H9 (cell line): ENCODE data around the gene NUP210L. TPM values are rescaled to one million over a fixed set of nuclear protein-coding genes. Genes with fewer than 3 reads are reported as not detected.

Experiments used
- DNase-seq: peaks from one replicate; pipeline ENCODE4 v3.0.0-alpha.2; 2017
- H2AFZ ChIP-seq: one replicate; pipeline ENCODE4 v1.6.1; 2013; ENCODE audit warnings: mild to moderate bottlenecking, low read length, control low read depth, moderate library complexity
- H2AK5ac ChIP-seq: 2 replicates; pipeline ENCODE4 v1.6.1; 2013; ENCODE audit warnings: low read length, control low read depth, mixed read lengths; ENCODE audit not compliant: insufficient read length
- H2BK120ac ChIP-seq: one replicate; pipeline ENCODE4 v1.6.1; 2013; ENCODE audit warnings: low read depth, mild to moderate bottlenecking, low read length, control low read depth, inconsistent platforms; ENCODE audit not compliant: poor library complexity, severe bottlenecking
- H2BK12ac ChIP-seq: 2 replicates; pipeline ENCODE4 v1.6.1; 2013; ENCODE audit warnings: low read length, control low read depth, mixed read lengths, low read depth; ENCODE audit not compliant: insufficient read length
- H2BK15ac ChIP-seq: 2 replicates; pipeline ENCODE4 v1.6.1; 2013; ENCODE audit warnings: low read depth, low read length, control low read depth
- H2BK20ac ChIP-seq: one replicate; pipeline ENCODE4 v1.6.1; 2013; ENCODE audit warnings: low read depth, mild to moderate bottlenecking, low read length, control low read depth, inconsistent platforms; ENCODE audit not compliant: poor library complexity, severe bottlenecking
- H2BK5ac ChIP-seq: 2 replicates; pipeline ENCODE4 v1.6.1; 2013; ENCODE audit warnings: low read length, control low read depth, mixed read lengths; ENCODE audit not compliant: insufficient read length
- H3K14ac ChIP-seq: 2 replicates; pipeline ENCODE4 v1.6.1; 2013; ENCODE audit warnings: low read length, control low read depth; ENCODE audit not compliant: insufficient read depth
- H3K18ac ChIP-seq: 2 replicates; pipeline ENCODE4 v1.6.1; 2013; ENCODE audit warnings: low read depth, mild to moderate bottlenecking, mixed read lengths, low read length, control low read depth; ENCODE audit not compliant: insufficient read length
- H3K23ac ChIP-seq: 2 replicates; pipeline ENCODE4 v1.6.1; 2013; ENCODE audit warnings: low read length, control low read depth, mixed read lengths, low read depth; ENCODE audit not compliant: insufficient read length
- H3K23me2 ChIP-seq: 2 replicates; pipeline ENCODE4 v1.6.1; 2013; ENCODE audit warnings: low read depth, mild to moderate bottlenecking, mixed read lengths, low read length, control low read depth; ENCODE audit not compliant: insufficient read length, poor library complexity, severe bottlenecking
- H3K27ac ChIP-seq: 2 replicates; pipeline ENCODE4 v1.5.1; 2013; ENCODE audit warnings: low read length, control low read depth, mixed read lengths, low read depth; ENCODE audit not compliant: insufficient read length
- H3K27me3 ChIP-seq: 2 replicates; pipeline ENCODE4 v1.6.1; 2013; ENCODE audit warnings: low read length, control low read depth, inconsistent platforms; ENCODE audit not compliant: insufficient read depth
- H3K4ac ChIP-seq: 2 replicates; pipeline ENCODE4 v1.6.1; 2013; ENCODE audit warnings: low read depth, mild to moderate bottlenecking, control low read depth, inconsistent platforms, low read length, moderate library complexity
- H3K4me1 ChIP-seq: 2 replicates; pipeline ENCODE4 v1.6.1; 2013; ENCODE audit warnings: low read length, control low read depth, inconsistent platforms; ENCODE audit not compliant: insufficient read depth
- H3K4me2 ChIP-seq: 2 replicates; pipeline ENCODE4 v1.6.1; 2013; ENCODE audit warnings: low read length, control low read depth, mixed read lengths; ENCODE audit not compliant: insufficient read length, insufficient read depth
- H3K56ac ChIP-seq: 2 replicates; pipeline ENCODE4 v1.6.1; 2013; ENCODE audit warnings: low read depth, mild to moderate bottlenecking, mixed read lengths, low read length, control low read depth; ENCODE audit not compliant: insufficient read length
- H3K79me1 ChIP-seq: 2 replicates; pipeline ENCODE4 v1.6.1; 2013; ENCODE audit warnings: low read depth, mild to moderate bottlenecking, moderate library complexity, low read length, control low read depth, inconsistent platforms; ENCODE audit not compliant: insufficient read depth, poor library complexity, severe bottlenecking
- H3K79me2 ChIP-seq: 2 replicates; pipeline ENCODE4 v1.6.1; 2013; ENCODE audit warnings: low read length, control low read depth, inconsistent platforms; ENCODE audit not compliant: insufficient read depth
- H3K9ac ChIP-seq: 2 replicates; pipeline ENCODE4 v1.6.1; 2013; ENCODE audit warnings: low read length, control low read depth, mixed read lengths; ENCODE audit not compliant: insufficient read length; ENCODE audit errors: extremely low read depth
- H3K9me3 ChIP-seq: one replicate; pipeline ENCODE4 v1.6.1; 2013; ENCODE audit warnings: low read depth, low read length, inconsistent platforms; ENCODE audit not compliant: control insufficient read depth
- H3T11ph ChIP-seq: one replicate; pipeline ENCODE4 v1.6.1; 2013; ENCODE audit warnings: mild to moderate bottlenecking, low read length, control low read depth, inconsistent platforms
- H4K20me1 ChIP-seq: one replicate; pipeline ENCODE4 v1.6.1; 2013; ENCODE audit not compliant: control insufficient read depth, insufficient read length, insufficient read depth
- H4K5ac ChIP-seq: 2 replicates; pipeline ENCODE4 v1.6.1; 2013; ENCODE audit warnings: low read depth, mild to moderate bottlenecking, mixed read lengths, low read length, control low read depth; ENCODE audit not compliant: insufficient read length
- H4K8ac ChIP-seq: replicated peaks from 2 replicates; pipeline ENCODE4 v1.6.1; 2013; ENCODE audit warnings: low read length, control low read depth, mixed read lengths, low read depth; ENCODE audit not compliant: insufficient read length
- H4K91ac ChIP-seq: 2 replicates; pipeline ENCODE4 v1.6.1; 2013; ENCODE audit warnings: low read depth, mild to moderate bottlenecking, moderate library complexity, mixed read lengths, low read length, control low read depth; ENCODE audit not compliant: insufficient read length
- H3K27ac Mint-ChIP-seq, 3 experiments: 2 replicates in 2 of 3; 3 replicates in 1 of 3; pipeline ENCODE4 v1.8.0; 2020 to 2021; ENCODE audit warnings: mixed read lengths in 3 of 3, mild to moderate bottlenecking in 1 of 3, moderate library complexity in 1 of 3
- H3K27me3 Mint-ChIP-seq: 2 replicates; pipeline ENCODE4 v1.8.0; 2021; ENCODE audit warnings: low read depth, mild to moderate bottlenecking, moderate library complexity, mixed read lengths
- H3K36me3 Mint-ChIP-seq, 3 experiments: 2 replicates in 2 of 3; 3 replicates in 1 of 3; pipeline ENCODE4 v1.8.0; 2020 to 2021; ENCODE audit warnings: low read depth in 3 of 3, mixed read lengths in 3 of 3; ENCODE audit not compliant: insufficient read depth in 1 of 3
- H3K4me1 Mint-ChIP-seq, 2 experiments: 2 replicates each; pipeline ENCODE4 v1.8.0; 2020; ENCODE audit warnings: mixed read lengths in 2 of 2
- H3K4me3 Mint-ChIP-seq, 2 experiments: 2 replicates in 1 of 2; 3 replicates in 1 of 2; pipeline ENCODE4 v1.8.0; 2020 to 2021; ENCODE audit warnings: mild to moderate bottlenecking in 2 of 2, mixed read lengths in 2 of 2, moderate library complexity in 1 of 2
- H3K9me3 Mint-ChIP-seq, 2 experiments: 2 replicates in 1 of 2; 3 replicates in 1 of 2; pipeline ENCODE4 v1.8.0; 2020; ENCODE audit warnings: mild to moderate bottlenecking in 2 of 2, mixed read lengths in 2 of 2, moderate library complexity in 1 of 2
- CTCF ChIP-seq: fragments of 200-600 bp; sonication (generic); conservative IDR thresholded peaks from 3 replicates; pipeline ENCODE4 v1.8.0; 2021; ENCODE audit warnings: antibody characterized with exemption, mild to moderate bottlenecking
- WGBS: extraction: QIAGEN DNeasy Blood & Tissue Kit; methylation state at CpG from one replicate; pipeline ENCODE4 v1.1.7; 2013; ENCODE audit warnings: missing lambda C conversion rate, low lambda C conversion rate, mixed read lengths; ENCODE audit not compliant: insufficient read length; ENCODE audit errors: extremely low coverage; 5-methylcytosine and 5-hydroxymethylcytosine counted together
- total RNA-seq: library from RNA; stranded (reverse); gene quantifications from 2 replicates; pipeline ENCODE4 v1.2.1, GENCODE V29; 2021

Gene NUP210L
- total RNA-seq, 1 experiment from 2014 or later, result 0.04 TPM

GRCh38 chr1:154094411-154094810, 60.5 kb downstream of the NUP210L start:
- Histone ChIP-seq H4K8ac (no peak overlapping the region), H3K27me3 (no peaks in the 10 kb centered on the region), H3K4ac (no peak overlapping the region), H4K20me1 (no peaks in the 10 kb centered on the region), H3T11ph (no peak overlapping the region), H3K18ac (no peak overlapping the region), H4K5ac (no peak overlapping the region), H2BK20ac (no peak overlapping the region), H3K27ac (no peak overlapping the region), H3K9ac (no peak overlapping the region), H2BK120ac (no peak overlapping the region), H4K91ac (no peak overlapping the region), H3K4me2 (no peak overlapping the region), H2BK15ac (no peak overlapping the region), H3K79me2 (no peaks in the 10 kb centered on the region), H3K23me2 (no peaks in the 10 kb centered on the region), H2BK12ac (no peak overlapping the region), H2BK5ac (no peak overlapping the region), H3K14ac (no peak overlapping the region), H3K23ac (no peak overlapping the region), H2AK5ac (no peak overlapping the region), H2AFZ (no peak overlapping the region), H3K79me1 (no peaks in the 10 kb centered on the region), H3K56ac (no peak overlapping the region), H3K4me1 (no peaks in the 10 kb centered on the region), H3K9me3 (no peaks in the 10 kb centered on the region)
- H3K9me3 Mint-ChIP-seq, result peaks cover 2 to 3% of the 10 kb centered on the region in 2 experiments; a peak in 3 of 5 replicates
- no peak overlapping the region for H3K4me3 Mint-ChIP-seq
- no peak for TF ChIP-seq CTCF
- no CpG with 5 or more reads among the region's 4 CpGs for WGBS
- H3K27me3 Mint-ChIP-seq, result peaks cover 3% of the 10 kb centered on the region; the same call in 1 of the 2 replicates
- DNase-seq, result no peak
- H3K4me1 Mint-ChIP-seq, result peaks cover 0 to 2% of the 10 kb centered on the region in 2 experiments; a peak in 1 of 4 replicates
- H3K36me3 Mint-ChIP-seq, result no peaks in the 10 kb centered on the region
- no peak overlapping the region for H3K27ac Mint-ChIP-seq
